Astrocyte (in vitro differentiated cells and primary cell): ENCODE results near the gene KNSTRN. TPM values are rescaled to one million over a fixed set of nuclear protein-coding genes. Genes with fewer than 3 reads are reported as not detected.

Experiments used
- DNase-seq: peaks from one replicate; pipeline ENCODE4 v3.0.0-alpha.2; 2010; ENCODE audit warnings: low read depth
- FAIRE-seq: peaks from 2 replicates; lab custom pipeline; 2011; peaks lifted over from hg19 to GRCh38; lab: Jason Lieb, UNC
- H2AFZ ChIP-seq: 2 replicates; pipeline ENCODE4 v1.6.0; 2012; ENCODE audit warnings: low read depth, low read length, inconsistent platforms
- H3K27ac ChIP-seq: 2 replicates; pipeline ENCODE4 v1.5.1; 2011; ENCODE audit warnings: low read depth, low read length, inconsistent platforms
- H3K27me3 ChIP-seq: 2 replicates; pipeline ENCODE4 v1.6.0; 2011; ENCODE audit warnings: low read length, inconsistent platforms; ENCODE audit not compliant: insufficient read depth
- H3K36me3 ChIP-seq: 2 replicates; pipeline ENCODE4 v1.5.1; 2011; ENCODE audit warnings: low read length, inconsistent platforms; ENCODE audit not compliant: insufficient read depth
- H3K4me1 ChIP-seq: 2 replicates; pipeline ENCODE4 v1.5.1; 2011; ENCODE audit warnings: low read length, inconsistent platforms; ENCODE audit not compliant: insufficient read depth
- H3K4me2 ChIP-seq: 2 replicates; pipeline ENCODE4 v1.6.0; 2012; ENCODE audit warnings: low read length, inconsistent platforms
- H3K4me3 ChIP-seq: 2 replicates; pipeline ENCODE4 v1.5.1; 2011; ENCODE audit warnings: low read depth, mild to moderate bottlenecking, low read length, inconsistent platforms; ENCODE audit not compliant: insufficient read depth
- H3K79me2 ChIP-seq: 2 replicates; pipeline ENCODE4 v1.6.0; 2012; ENCODE audit warnings: mild to moderate bottlenecking, low read length, inconsistent platforms; ENCODE audit not compliant: insufficient read depth
- H3K9ac ChIP-seq: 2 replicates; pipeline ENCODE4 v1.6.0; 2012; ENCODE audit warnings: mild to moderate bottlenecking, low read length, inconsistent platforms
- H3K9me3 ChIP-seq: 2 replicates; pipeline ENCODE4 v1.5.1; 2012; ENCODE audit warnings: low read depth, mild to moderate bottlenecking, low read length, inconsistent platforms; ENCODE audit not compliant: insufficient read depth
- H4K20me1 ChIP-seq: 2 replicates; pipeline ENCODE4 v1.6.0; 2012; ENCODE audit warnings: low read length, inconsistent platforms; ENCODE audit not compliant: insufficient read depth
- H3K27ac Mint-ChIP-seq: one replicate; pipeline ENCODE4 v1.8.0; 2021; ENCODE audit warnings: mild to moderate bottlenecking, mixed read lengths; ENCODE audit not compliant: unreplicated experiment
- H3K27me3 Mint-ChIP-seq: one replicate; pipeline ENCODE4 v1.8.0; 2021; ENCODE audit warnings: low read depth, mixed read lengths; ENCODE audit not compliant: unreplicated experiment
- H3K36me3 Mint-ChIP-seq: one replicate; pipeline ENCODE4 v1.8.0; 2021; ENCODE audit warnings: low read depth, mixed read lengths; ENCODE audit not compliant: unreplicated experiment
- H3K4me1 Mint-ChIP-seq: one replicate; pipeline ENCODE4 v1.8.0; 2021; ENCODE audit warnings: low read depth, mixed read lengths; ENCODE audit not compliant: unreplicated experiment
- H3K4me3 Mint-ChIP-seq: one replicate; pipeline ENCODE4 v1.8.0; 2021; ENCODE audit warnings: mild to moderate bottlenecking, moderate library complexity, mixed read lengths; ENCODE audit not compliant: unreplicated experiment
- H3K9me3 Mint-ChIP-seq: one replicate; pipeline ENCODE4 v1.8.0; 2021; ENCODE audit warnings: mild to moderate bottlenecking, mixed read lengths; ENCODE audit not compliant: unreplicated experiment
- CTCF ChIP-seq: IDR thresholded peaks from 2 replicates; pipeline ENCODE4 v1.5.1; 2011; ENCODE audit warnings: low read depth, mild to moderate bottlenecking, inconsistent platforms, low read length, moderate library complexity; ENCODE audit not compliant: insufficient read depth
- EZH2 ChIP-seq: IDR thresholded peaks from 2 replicates; pipeline ENCODE4 v1.6.1; 2012; ENCODE audit warnings: mild to moderate bottlenecking, low read length, inconsistent platforms; ENCODE audit not compliant: insufficient read depth
- total RNA-seq: library from RNA; stranded (reverse); gene quantifications from 2 replicates; pipeline ENCODE4 v1.2.1, GENCODE V29; 2021

The KNSTRN gene
- total RNA-seq, 1 donor from 2014 or later, result 37.8 TPM

GRCh38 chr15:40421246-40422157, 39.0 kb downstream of the KNSTRN start:
- Histone ChIP-seq H3K9me3 (no peaks in the 10 kb centered on the region), H3K9ac (no peak overlapping the region), H2AFZ (no peak overlapping the region), H3K4me3 (no peak overlapping the region), H3K27ac (no peak overlapping the region), H4K20me1 (no peaks in the 10 kb centered on the region), H3K36me3 (peaks cover 3% of the 10 kb centered on the region), H3K79me2 (no peaks in the 10 kb centered on the region), H3K27me3 (no peaks in the 10 kb centered on the region), H3K4me1 (no peaks in the 10 kb centered on the region), H3K4me2 (peak overlapping the region; percentile 78)
- H3K36me3 Mint-ChIP-seq, result peaks cover 3% of the 10 kb centered on the region
- no peaks in the 10 kb centered on the region for H3K4me1 Mint-ChIP-seq
- no peak overlapping the region for H3K27ac Mint-ChIP-seq
- H3K27me3 Mint-ChIP-seq, result peaks cover 8% of the 10 kb centered on the region
- no peaks in the 10 kb centered on the region for H3K9me3 Mint-ChIP-seq
- H3K4me3 Mint-ChIP-seq, result no peak overlapping the region
- no peak for FAIRE-seq
- no peak for DNase-seq
- no peak for TF ChIP-seq EZH2
- peak; percentile 66 for TF ChIP-seq CTCF

GRCh38 chr15:40424483-40425115, 42.1 kb downstream of the KNSTRN start:
- Mint-ChIP-seq H3K27ac (no peak overlapping the region), H3K36me3 (peaks cover 3% of the 10 kb centered on the region), H3K4me1 (no peaks in the 10 kb centered on the region), H3K27me3 (peaks cover 16% of the 10 kb centered on the region), H3K9me3 (no peaks in the 10 kb centered on the region), H3K4me3 (no peak overlapping the region)
- H3K27me3 ChIP-seq, result peaks cover 6% of the 10 kb centered on the region
- H3K9ac ChIP-seq, result no peak overlapping the region
- no peaks in the 10 kb centered on the region for H3K36me3 ChIP-seq
- H4K20me1 ChIP-seq, result no peaks in the 10 kb centered on the region
- H3K27ac ChIP-seq, result no peak overlapping the region
- TF ChIP-seq EZH2, result no peak
- no peak overlapping the region for H3K4me3 ChIP-seq
- no peak for DNase-seq
- no peaks in the 10 kb centered on the region for H3K4me1 ChIP-seq
- H2AFZ ChIP-seq, result no peak overlapping the region
- H3K9me3 ChIP-seq, result no peaks in the 10 kb centered on the region
- no peaks in the 10 kb centered on the region for H3K79me2 ChIP-seq
- no peak for FAIRE-seq
- H3K4me2 ChIP-seq, result no peak overlapping the region

GRCh38 chr15:40425681-40426080, 43.2 kb downstream of the KNSTRN start:
- Mint-ChIP-seq H3K9me3 (no peaks in the 10 kb centered on the region), H3K36me3 (peaks cover 3% of the 10 kb centered on the region), H3K4me3 (no peak overlapping the region), H3K27me3 (peaks cover 21% of the 10 kb centered on the region), H3K27ac (no peak overlapping the region), H3K4me1 (peaks cover 6% of the 10 kb centered on the region)
- FAIRE-seq, result no peak
- Histone ChIP-seq H3K9ac (no peak overlapping the region), H3K4me2 (no peak overlapping the region), H3K79me2 (no peaks in the 10 kb centered on the region), H2AFZ (no peak overlapping the region), H3K27ac (no peak overlapping the region), H3K36me3 (no peaks in the 10 kb centered on the region), H3K27me3 (peaks cover 12% of the 10 kb centered on the region), H3K9me3 (no peaks in the 10 kb centered on the region), H3K4me1 (no peaks in the 10 kb centered on the region), H3K4me3 (no peak overlapping the region), H4K20me1 (no peaks in the 10 kb centered on the region)
- no peak for DNase-seq
- TF ChIP-seq EZH2, result no peak
- no peak for TF ChIP-seq CTCF
